A673 (cell line): ENCODE data around the gene ZGRF1. TPM values are rescaled to one million over a fixed set of nuclear protein-coding genes. Genes with fewer than 3 reads are reported as not detected.
"Not testable (repeated sequence)": the region's sequence is repeated elsewhere in the genome, so short reads cannot be mapped to it uniquely, and the experiment has no call there.

Experiments
- BruUV-seq: library from RNA; stranded (reverse); fragments of 400-500 nt; replicated peaks from 2 replicates; lab custom pipeline; 2021; lab: Mats Ljungman, UMichigan
- CTCF ChIA-PET: fragments of 300-600 bp; sonication (Branson Sonifier 250); formaldehyde crosslinking; loops from one replicate; lab custom pipeline; 2022; ENCODE audit warnings: antibody characterized with exemption; lab: Charles Lee
- POLR2A ChIA-PET: fragments of 300-600 bp; sonication (Branson Sonifier 250); formaldehyde crosslinking; loops from one replicate; lab custom pipeline; 2022; ENCODE audit warnings: antibody characterized with exemption; ENCODE audit not compliant: low non-redundant PET; lab: Charles Lee
- DNase-seq: peaks from one replicate; pipeline ENCODE4 v3.0.0-alpha.2; 2015; ENCODE audit warnings: low spot score
- H3K27ac ChIP-seq: fragments of 200-600 bp; sonication (generic); 2 replicates; pipeline ENCODE4 v1.5.1; 2016; ENCODE audit warnings: mixed run types, low read depth, mild to moderate bottlenecking, mixed read lengths, antibody characterized with exemption, low read length; ENCODE audit not compliant: poor library complexity, severe bottlenecking
- H3K27me3 ChIP-seq: fragments of 200-600 bp; sonication (generic); replicated peaks from 2 replicates; pipeline ENCODE4 v1.6.1; 2017; ENCODE audit warnings: mixed run types, low read depth, mild to moderate bottlenecking, mixed read lengths, antibody characterized with exemption, low read length; ENCODE audit not compliant: insufficient read depth, poor library complexity
- H3K36me3 ChIP-seq: fragments of 200-600 bp; sonication (generic); 2 replicates; pipeline ENCODE4 v1.6.1; 2016; ENCODE audit warnings: mixed run types, mild to moderate bottlenecking, mixed read lengths, antibody characterized with exemption, low read length; ENCODE audit not compliant: insufficient read depth, poor library complexity, severe bottlenecking
- H3K4me1 ChIP-seq: fragments of 200-600 bp; sonication (generic); 2 replicates; pipeline ENCODE4 v1.6.1; 2017; ENCODE audit warnings: mixed run types, mild to moderate bottlenecking, mixed read lengths, antibody characterized with exemption, low read length; ENCODE audit not compliant: insufficient read depth, poor library complexity, severe bottlenecking
- H3K4me3 ChIP-seq: fragments of 200-600 bp; sonication (generic); 2 replicates; pipeline ENCODE4 v1.5.1; 2016; ENCODE audit warnings: low read depth, mixed run types, mild to moderate bottlenecking, mixed read lengths, low read length; ENCODE audit not compliant: poor library complexity, severe bottlenecking
- H3K9me3 ChIP-seq: fragments of 200-600 bp; sonication (generic); 2 replicates; pipeline ENCODE4 v1.6.1; 2016; ENCODE audit warnings: mixed run types, low read depth, mild to moderate bottlenecking, mixed read lengths, antibody characterized with exemption, low read length; ENCODE audit not compliant: poor library complexity, severe bottlenecking
- EZH2 ChIP-seq: fragments of 200-600 bp; sonication (generic); IDR thresholded peaks from 2 replicates; pipeline ENCODE4 v1.6.1; 2017; ENCODE audit warnings: borderline replicate concordance, low read depth, mild to moderate bottlenecking, mixed read lengths, antibody characterized with exemption, low read length; ENCODE audit not compliant: poor library complexity, severe bottlenecking
- intact Hi-C: fragments of 100-400 bp; cut with micrococcal nuclease; formaldehyde crosslinking; loops from one replicate; pipeline ENCODE4 v1.10.0; 2022; ENCODE audit not compliant: unreplicated experiment
- total RNA-seq: library from RNA; stranded (reverse); gene quantifications from 2 replicates; pipeline ENCODE4 v1.2.3, GENCODE V29; 2021
- TF ChIP-seq, protein P1 (sequence below): fragments of 300-800, 200-600 bp; sonication (generic); conservative IDR thresholded peaks from 2 replicates; pipeline ENCODE4 v1.5.1; 2017; ENCODE audit warnings: low read depth, mild to moderate bottlenecking, antibody characterized with exemption, low read length, moderate library complexity, mixed read lengths

ZGRF1 gene
- total RNA-seq, 1 experiment from 2014 or later, result 31.4 TPM

DNA sequence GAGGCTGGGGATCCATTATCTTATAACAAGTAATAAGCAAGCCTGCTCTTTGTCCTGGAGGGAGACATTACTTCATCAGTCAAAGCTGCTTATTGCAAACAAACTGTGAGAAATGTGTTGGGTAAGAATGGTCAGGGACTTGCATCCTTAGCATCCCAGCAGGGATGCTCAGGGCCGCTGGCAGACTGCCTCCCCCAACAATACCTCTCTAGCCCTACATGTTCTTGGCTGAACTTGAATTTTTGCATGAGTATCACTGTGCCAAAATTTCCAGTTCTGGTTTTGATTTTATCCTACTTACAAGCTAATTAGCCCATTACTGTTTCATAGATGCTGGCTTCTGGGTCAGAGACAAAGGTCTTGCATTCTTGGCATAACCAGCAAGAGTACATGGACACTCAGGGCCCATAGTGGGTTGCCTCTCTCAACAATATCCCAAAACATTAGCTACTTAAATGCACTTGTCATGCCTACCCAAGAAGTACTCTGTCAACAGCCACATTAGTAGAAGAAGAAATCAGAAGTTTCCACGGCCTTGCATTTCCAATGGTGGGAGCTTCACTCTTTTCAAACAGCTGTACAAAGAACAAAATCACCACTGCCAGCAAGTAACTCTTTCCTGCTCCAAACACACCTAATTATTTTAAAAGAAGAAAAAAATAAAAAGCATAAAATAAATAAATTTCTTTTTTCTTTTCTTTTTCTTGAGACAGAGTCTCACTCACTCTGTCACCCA is 78.9 kb downstream of the ZGRF1 start:
- Histone ChIP-seq H3K4me3 (no peak overlapping the region), H3K9me3 (no peaks in the 10 kb centered on the region), H3K27me3 (no peaks in the 10 kb centered on the region), H3K27ac (no peak overlapping the region), H3K4me1 (no peaks in the 10 kb centered on the region), H3K36me3 (no peaks in the 10 kb centered on the region)
- intact Hi-C loops, result no loop called here
- TF ChIP-seq, protein P1, sequence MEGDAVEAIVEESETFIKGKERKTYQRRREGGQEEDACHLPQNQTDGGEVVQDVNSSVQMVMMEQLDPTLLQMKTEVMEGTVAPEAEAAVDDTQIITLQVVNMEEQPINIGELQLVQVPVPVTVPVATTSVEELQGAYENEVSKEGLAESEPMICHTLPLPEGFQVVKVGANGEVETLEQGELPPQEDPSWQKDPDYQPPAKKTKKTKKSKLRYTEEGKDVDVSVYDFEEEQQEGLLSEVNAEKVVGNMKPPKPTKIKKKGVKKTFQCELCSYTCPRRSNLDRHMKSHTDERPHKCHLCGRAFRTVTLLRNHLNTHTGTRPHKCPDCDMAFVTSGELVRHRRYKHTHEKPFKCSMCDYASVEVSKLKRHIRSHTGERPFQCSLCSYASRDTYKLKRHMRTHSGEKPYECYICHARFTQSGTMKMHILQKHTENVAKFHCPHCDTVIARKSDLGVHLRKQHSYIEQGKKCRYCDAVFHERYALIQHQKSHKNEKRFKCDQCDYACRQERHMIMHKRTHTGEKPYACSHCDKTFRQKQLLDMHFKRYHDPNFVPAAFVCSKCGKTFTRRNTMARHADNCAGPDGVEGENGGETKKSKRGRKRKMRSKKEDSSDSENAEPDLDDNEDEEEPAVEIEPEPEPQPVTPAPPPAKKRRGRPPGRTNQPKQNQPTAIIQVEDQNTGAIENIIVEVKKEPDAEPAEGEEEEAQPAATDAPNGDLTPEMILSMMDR, result no peak
- no peak for TF ChIP-seq EZH2
- ChIA-PET CTCF (no interaction called here), POLR2A (no interaction called here)
- BruUV-seq, result no TSS peak
- DNase-seq, result no peak

DNA sequence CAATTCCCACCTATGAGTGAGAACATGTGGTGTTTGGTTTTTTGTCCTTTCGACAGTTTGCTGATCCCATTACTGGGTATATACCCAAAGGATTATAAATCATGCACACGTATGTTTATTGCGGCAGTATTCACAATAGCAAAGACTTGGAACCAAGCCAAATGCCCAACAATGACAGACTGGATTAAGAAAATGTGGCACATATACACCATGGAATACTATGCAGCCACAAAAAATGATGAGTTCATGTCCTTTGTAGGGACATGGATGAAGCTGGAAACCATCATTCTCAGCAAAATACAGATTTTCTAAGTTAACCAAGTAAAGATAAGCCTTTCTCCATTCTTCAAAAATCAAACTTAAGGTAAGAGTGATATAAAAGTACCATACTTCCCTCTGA is 82.4 kb downstream of the ZGRF1 start:
- H3K9me3 ChIP-seq, intact Hi-C loops, H3K36me3 ChIP-seq, H3K4me3 ChIP-seq, H3K27ac ChIP-seq, BruUV-seq, H3K27me3 ChIP-seq, POLR2A ChIA-PET, H3K4me1 ChIP-seq, DNase-seq, CTCF ChIA-PET: not testable (repeated sequence)

DNA sequence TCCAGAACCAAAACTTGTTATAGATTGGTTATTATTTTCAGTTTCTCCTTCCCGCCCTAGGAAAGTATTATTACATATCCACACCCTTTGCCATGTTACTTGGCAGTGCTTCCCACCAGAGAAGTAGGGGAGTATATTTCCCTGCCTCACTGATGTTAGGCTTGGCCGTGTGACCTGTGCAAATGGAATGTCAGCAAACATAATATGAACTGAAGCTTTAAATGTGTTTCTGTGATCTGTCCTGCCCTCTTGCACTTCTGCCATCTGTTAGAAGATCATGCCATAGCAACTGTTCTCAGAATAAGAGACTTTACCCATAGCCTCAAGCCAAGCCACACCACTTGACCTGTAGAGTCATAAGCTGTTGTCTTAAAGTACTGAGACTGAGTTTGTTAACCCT is 84.0 kb downstream of the ZGRF1 start:
- no peak for DNase-seq
- no peak overlapping the region for H3K27ac ChIP-seq
- POLR2A ChIA-PET, result no interaction called here
- H3K9me3 ChIP-seq, result no peaks in the 10 kb centered on the region
- no peaks in the 10 kb centered on the region for H3K36me3 ChIP-seq
- H3K4me3 ChIP-seq, result no peak overlapping the region
- CTCF ChIA-PET, result no interaction called here
- no peak for TF ChIP-seq EZH2
- TF ChIP-seq, protein P1, result no peak
- BruUV-seq, result no TSS peak
- intact Hi-C loops, result no loop called here
- H3K4me1 ChIP-seq, result no peaks in the 10 kb centered on the region
- no peaks in the 10 kb centered on the region for H3K27me3 ChIP-seq

DNA sequence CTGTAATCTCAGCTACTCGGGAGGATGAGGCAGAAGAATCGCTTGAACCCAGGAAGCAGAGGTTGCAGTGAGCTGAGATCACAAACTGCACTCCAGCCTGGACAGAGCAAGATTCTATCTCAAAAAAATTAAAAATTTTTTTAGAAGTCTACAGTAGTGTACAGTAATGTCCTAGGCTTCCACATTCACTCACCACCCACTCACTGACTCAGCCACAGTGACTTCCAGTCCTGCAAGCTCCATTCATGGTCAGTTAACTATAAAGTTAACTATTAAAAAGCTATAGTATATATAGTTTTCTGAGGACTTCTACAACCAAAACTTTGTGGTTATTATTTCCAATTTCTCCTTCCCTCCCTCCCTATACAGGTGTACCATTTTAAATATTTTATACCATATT is 86.0 kb downstream of the ZGRF1 start:
- Histone ChIP-seq H3K27me3 (no peaks in the 10 kb centered on the region), H3K36me3 (no peaks in the 10 kb centered on the region), H3K9me3 (no peaks in the 10 kb centered on the region), H3K4me1 (no peaks in the 10 kb centered on the region), H3K4me3 (no peak overlapping the region), H3K27ac (no peak overlapping the region)
- ChIA-PET POLR2A (no interaction called here), CTCF (no interaction called here)
- TF ChIP-seq EZH2, result no peak
- BruUV-seq, result no TSS peak
- no peak for DNase-seq
- intact Hi-C loops, result no loop called here
